HG02571 (cell line): ENCODE data around the gene COL4A2.
"Not testable (repeated sequence)": the region's sequence is repeated elsewhere in the genome, so short reads cannot be mapped to it uniquely, and the experiment has no call there.

ENCODE experiments used
- ATAC-seq: cut with Tn5 transposase; IDR thresholded peaks from one replicate; pipeline ENCODE4 v1.9.1; 2021; ENCODE audit warnings: mild to moderate bottlenecking, moderate library complexity; ENCODE audit not compliant: unreplicated experiment

The COL4A2 gene

GRCh38 chr13:110449219-110450015 lies 142.3 kb downstream of the COL4A2 start:
- ATAC-seq = no peak

GRCh38 chr13:110450016-110450900 lies 143.2 kb downstream of the COL4A2 start:
- ATAC-seq = no peak

DNA sequence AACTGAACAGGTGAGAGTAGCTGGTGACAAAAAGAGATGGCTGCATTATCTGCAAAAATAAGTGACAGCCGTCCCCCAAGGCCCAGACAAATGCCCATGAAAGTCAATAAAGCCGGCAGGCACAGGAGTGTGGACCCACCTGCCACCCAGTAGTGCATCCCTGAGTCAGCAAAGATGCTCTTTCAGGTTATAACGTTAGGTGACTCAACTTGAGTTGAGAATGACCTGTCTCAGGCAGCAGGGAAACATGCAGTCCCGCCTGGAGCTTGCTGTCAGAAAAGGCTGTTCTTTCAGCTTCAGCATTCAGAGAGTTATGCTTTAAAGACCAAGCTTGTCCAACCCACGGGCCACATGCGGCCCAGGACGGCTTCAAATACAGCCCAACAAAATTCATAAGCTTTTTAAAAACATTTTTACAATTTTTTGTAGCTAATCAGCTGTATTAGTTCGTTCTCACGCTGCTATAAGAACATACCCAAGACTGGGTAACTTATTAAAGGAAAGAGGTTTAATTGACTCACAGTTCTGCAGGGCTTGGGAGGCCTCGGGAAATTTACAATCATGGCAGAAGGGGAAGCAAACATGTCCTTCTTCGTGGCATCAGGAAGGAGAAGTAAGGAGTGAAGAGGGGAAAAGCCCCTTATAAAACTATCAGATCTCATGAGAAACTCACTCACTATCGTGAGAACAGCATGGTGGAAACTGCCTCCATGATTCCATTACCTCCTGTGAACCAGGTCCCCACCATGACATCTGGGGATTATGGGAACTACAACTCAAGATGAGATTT lies 144.1 kb downstream of the COL4A2 start:
- no peak for ATAC-seq

DNA sequence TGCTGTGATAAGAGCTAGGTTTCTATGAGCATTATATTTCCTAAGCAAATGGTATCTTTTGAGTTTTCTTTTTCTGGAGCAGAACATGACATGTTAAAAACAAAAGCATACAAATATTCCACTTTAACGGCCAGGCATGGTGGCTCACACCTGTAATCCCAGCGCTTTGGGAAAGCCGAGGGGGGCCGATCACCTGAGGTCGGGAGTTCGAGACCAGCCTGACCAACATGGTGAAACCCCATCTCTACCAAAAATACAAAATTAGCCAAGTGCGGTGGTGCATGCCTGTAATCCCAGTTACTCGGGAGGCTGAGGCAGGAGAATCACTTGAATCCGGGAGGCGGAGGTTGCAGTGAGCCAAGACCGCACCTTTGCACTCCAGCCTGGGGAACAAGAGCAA lies 146.0 kb downstream of the COL4A2 start:
- not testable (repeated sequence) for ATAC-seq

GRCh38 chr13:110453797-110454196 lies 146.7 kb downstream of the COL4A2 start:
- ATAC-seq = no peak

GRCh38 chr13:110454227-110454859 lies 147.3 kb downstream of the COL4A2 start:
- no peak for ATAC-seq

- no peak for ATAC-seq
These were observed 147.9 kb downstream of the COL4A2 start for GRCh38 chr13:110454956-110455355.

GRCh38 chr13:110455444-110455843 lies 148.4 kb downstream of the COL4A2 start:
- no peak for ATAC-seq

DNA sequence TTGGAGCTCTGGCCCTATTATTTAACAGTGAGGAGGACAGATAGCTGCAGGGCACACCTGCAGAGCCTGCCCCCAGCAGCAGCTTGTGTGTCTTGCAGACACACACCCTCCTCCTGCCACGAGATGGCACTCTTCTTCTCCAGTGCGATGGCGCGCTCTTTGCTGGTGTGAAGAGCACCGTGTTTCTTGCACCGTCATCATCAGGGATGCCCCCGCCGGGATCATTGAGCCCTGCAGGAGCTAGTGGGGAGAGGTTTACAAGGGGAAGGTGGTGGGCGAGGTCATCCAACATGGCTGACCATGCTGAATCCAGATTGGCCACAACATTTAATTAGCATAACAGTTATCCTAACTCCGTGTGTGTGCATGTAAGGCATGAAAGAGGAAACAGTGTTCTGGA lies 148.9 kb downstream of the COL4A2 start:
- peak; percentile 95 for ATAC-seq

GRCh38 chr13:110456550-110456949 lies 149.5 kb downstream of the COL4A2 start:
- ATAC-seq = no peak

GRCh38 chr13:110457361-110457760 lies 150.3 kb downstream of the COL4A2 start:
- ATAC-seq = no peak

DNA sequence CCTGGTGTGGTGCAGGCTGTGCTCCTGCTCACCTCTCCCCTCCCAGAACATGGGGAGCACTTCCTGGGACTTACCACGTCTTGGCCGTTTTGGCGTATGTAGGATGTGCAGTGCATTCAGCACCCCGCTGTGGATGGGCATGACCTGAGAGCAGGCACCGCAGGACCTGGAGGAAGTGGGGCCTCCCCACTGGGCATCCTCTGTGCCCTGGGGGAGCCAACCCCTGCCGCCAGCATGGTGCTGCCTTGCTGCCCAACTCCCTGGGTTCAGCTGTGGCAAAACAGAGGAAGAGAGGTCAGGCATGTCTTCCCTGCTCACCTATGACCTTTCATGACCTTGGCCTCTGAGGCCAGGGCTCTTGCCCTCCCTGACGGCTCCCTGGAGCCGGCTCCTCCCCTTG lies 150.9 kb downstream of the COL4A2 start:
- no peak for ATAC-seq

DNA sequence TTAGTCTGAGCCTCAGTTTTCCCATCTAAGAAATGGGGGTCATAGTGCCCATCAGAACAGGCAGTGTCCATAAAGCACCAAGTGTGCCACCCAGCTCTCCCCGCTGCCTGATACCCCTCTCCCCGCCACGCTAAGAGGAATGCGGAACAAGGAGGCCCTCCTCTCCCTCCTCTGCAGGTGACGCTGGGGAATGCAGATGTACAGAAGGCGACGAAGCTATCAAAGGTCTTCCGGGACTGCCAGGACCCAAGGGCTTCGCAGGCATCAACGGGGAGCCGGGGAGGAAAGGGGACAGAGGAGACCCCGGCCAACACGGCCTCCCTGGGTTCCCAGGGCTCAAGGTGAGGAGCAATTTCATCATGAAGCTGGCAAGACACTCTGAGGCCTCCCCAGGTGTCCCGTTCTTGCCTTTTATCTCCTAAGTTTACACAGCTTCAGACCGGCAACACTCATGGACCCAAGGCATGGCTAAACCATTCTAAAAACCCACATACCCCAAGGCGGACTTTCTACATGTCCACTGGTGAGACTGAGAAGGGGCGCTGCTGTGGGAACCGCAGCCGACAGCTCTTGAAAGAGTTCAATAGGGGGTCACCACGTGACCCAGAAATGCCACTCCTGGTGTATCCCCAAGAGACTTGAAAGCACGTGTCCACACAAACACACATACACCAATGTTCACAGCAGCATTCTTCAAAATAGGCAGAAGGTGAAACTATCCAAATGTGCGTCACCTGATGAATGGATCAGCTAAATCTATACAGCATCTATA lies 151.7 kb downstream of the COL4A2 start:
- ATAC-seq = no peak

DNA sequence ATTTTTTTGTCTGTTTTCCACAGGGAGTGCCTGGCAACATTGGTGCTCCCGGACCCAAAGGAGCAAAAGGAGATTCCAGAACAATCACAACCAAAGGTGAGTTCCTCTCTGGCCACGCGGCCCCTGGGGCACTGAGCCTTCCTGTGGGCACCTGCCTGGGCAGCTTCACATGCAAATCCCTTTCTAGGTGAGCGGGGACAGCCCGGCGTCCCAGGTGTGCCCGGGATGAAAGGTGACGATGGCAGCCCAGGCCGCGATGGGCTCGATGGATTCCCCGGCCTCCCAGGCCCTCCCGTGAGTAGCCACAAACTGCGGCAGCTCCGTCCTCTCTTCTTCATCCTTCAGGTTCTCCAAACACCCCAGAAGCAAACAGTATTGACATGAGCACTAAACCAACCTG lies 155.0 kb downstream of the COL4A2 start:
- ATAC-seq = no peak

DNA sequence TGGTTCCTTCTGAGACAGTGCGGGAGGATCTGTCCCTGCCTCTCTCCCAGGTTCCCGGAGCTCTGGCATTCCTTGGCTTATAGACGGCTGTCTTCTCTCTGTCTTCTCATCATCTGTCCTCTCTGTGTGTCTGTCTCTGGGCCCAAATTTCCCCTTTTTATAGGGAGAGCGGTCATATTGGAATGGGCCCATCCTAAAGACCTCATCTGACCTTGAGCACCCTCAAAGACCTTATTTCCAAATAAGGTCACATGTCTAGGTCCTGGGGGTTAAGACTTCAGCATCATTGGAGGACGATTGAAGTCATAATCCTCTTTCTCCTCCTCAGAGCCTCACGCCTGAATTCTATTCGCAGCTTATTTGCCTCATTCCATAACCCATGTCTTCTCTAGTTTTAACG lies 156.1 kb downstream of the COL4A2 start:
- ATAC-seq = no peak

GRCh38 chr13:110463871-110464510 lies 156.9 kb downstream of the COL4A2 start:
- ATAC-seq = no peak

DNA sequence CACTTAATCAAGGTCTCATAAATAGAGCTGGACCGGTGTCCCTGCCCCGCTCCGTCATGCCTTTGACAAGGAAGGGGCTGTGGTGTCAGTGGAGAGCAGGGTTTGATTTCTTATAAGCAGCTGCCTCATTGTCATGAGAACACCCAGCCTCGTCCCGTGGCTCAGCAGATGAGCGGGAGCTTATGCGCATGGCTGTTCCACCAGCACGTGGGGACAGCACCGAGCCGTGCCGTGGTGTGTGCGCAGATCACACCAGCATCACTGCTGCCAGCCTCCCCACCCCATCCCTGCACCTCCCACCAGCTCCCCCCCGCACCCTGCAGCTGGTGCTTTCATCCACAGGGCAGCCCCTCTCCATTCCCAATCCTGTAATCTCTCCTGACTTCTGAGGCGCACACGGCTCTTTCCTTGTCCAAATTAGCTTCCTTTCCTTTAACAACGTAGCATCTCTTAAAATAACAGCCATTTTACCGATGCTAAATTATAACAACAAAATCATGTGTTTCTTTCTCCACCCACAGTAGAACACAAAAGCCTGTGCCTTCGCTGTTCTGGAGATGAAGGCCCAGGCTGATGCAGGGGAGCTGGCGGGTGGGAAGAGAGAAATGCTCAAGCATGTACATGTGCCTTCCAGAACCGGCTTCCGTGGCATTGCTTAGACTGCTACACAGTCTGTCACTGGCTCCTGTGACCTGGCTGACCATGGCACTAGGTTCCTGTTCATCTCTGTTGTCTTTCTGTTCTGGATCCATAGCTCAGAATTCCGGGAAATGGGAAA lies 157.7 kb downstream of the COL4A2 start:
- ATAC-seq = no peak

- no peak for ATAC-seq
These were observed 158.6 kb downstream of the COL4A2 start for GRCh38 chr13:110465696-110466095.
